Right atrium auricular region (tissue), 2 donors: Measurements from ENCODE around the gene FAM83C. TPM values are rescaled to one million over a fixed set of nuclear protein-coding genes. Genes with fewer than 3 reads are reported as not detected.
"Not testable (repeated sequence)": the region's sequence is repeated elsewhere in the genome, so short reads cannot be mapped to it uniquely, and the experiment has no call there.

Experiments
- DNase-seq: peaks from one replicate; pipeline ENCODE4 v3.0.0-alpha.2; 2019; ENCODE audit warnings: low spot score
- H3K27ac ChIP-seq, 2 donors: fragments of 200-600 bp; sonication (generic); 1 replicate in 1 of 2; 2 replicates in 1 of 2; pipeline ENCODE4 v1.5.1; 2016 to 2019
- H3K27me3 ChIP-seq, 2 donors: fragments of 200-600 bp; sonication (generic); one replicate each; pipeline versions ENCODE4 v1.5.1 to v1.6.0; 2017 to 2019
- H3K36me3 ChIP-seq: fragments of 200-600 bp; sonication (generic); one replicate; pipeline ENCODE4 v1.5.1; 2016
- H3K4me1 ChIP-seq, 2 donors: fragments of 200-600 bp; sonication (generic); one replicate each; pipeline versions ENCODE4 v1.5.1 to v1.6.0; 2017 to 2019
- H3K4me3 ChIP-seq, 2 donors: fragments of 200-600 bp; sonication (generic); 1 replicate in 1 of 2; 2 replicates in 1 of 2; pipeline ENCODE4 v1.5.1; 2017 to 2019; ENCODE audit warnings: mild to moderate bottlenecking in 1 of 2, moderate library complexity in 1 of 2
- H3K9me3 ChIP-seq, 2 donors: fragments of 200-600 bp; sonication (generic); one replicate each; pipeline ENCODE4 v1.5.1; 2019
- CTCF ChIP-seq, 2 donors: fragments of 200-600 bp; sonication (generic); IDR thresholded peaks; one replicate each; pipeline ENCODE4 v1.5.1; 2019; ENCODE audit warnings: antibody characterized with exemption in 2 of 2
- total RNA-seq, 2 donors: library from RNA; depleted of rRNA; stranded (reverse); fragments of >200 nt; gene quantifications; one replicate each; pipeline ENCODE4 v1.1.0, GENCODE V29; 2016

FAM83C gene
- total RNA-seq, 2 donors from 2014 or later, result not detected

GRCh38 chr20:35316086-35316485, 23.9 kb upstream of the FAM83C start:
- no peak for TF ChIP-seq CTCF (IDR thresholded peaks at IDR 0.05)
- Histone ChIP-seq H3K4me1 (peaks cover 0 to 11% of the 10 kb centered on the region in 2 donors), H3K36me3 (no peaks in the 10 kb centered on the region), H3K9me3 (no peaks in the 10 kb centered on the region), H3K27ac (no peak overlapping the region), H3K4me3 (no peak overlapping the region), H3K27me3 (no peaks in the 10 kb centered on the region)
- DNase-seq, result no peak

GRCh38 chr20:35315632-35316020, 23.4 kb upstream of the FAM83C start:
- not testable (repeated sequence) for H3K9me3 ChIP-seq, H3K36me3 ChIP-seq, H3K27ac ChIP-seq, DNase-seq, H3K27me3 ChIP-seq, H3K4me3 ChIP-seq
- H3K4me1 ChIP-seq, result peaks cover 0 to 11% of the 10 kb centered on the region in 2 donors

GRCh38 chr20:35314816-35315631, 22.8 kb upstream of the FAM83C start:
- H3K9me3 ChIP-seq, result no peaks in the 10 kb centered on the region
- no peak overlapping the region for H3K27ac ChIP-seq
- H3K4me1 ChIP-seq, result peaks cover 0 to 11% of the 10 kb centered on the region in 2 donors
- no peaks in the 10 kb centered on the region for H3K27me3 ChIP-seq
- no peak for TF ChIP-seq CTCF (IDR thresholded peaks at IDR 0.05)
- H3K36me3 ChIP-seq, result no peaks in the 10 kb centered on the region
- DNase-seq, result no peak
- no peak overlapping the region for H3K4me3 ChIP-seq

- DNase-seq, result no peak
- Histone ChIP-seq H3K27me3 (no peaks in the 10 kb centered on the region), H3K4me3 (no peak overlapping the region), H3K4me1 (peaks cover 0 to 15% of the 10 kb centered on the region in 2 donors), H3K9me3 (no peaks in the 10 kb centered on the region), H3K27ac (no peak overlapping the region), H3K36me3 (no peaks in the 10 kb centered on the region)
- TF ChIP-seq CTCF (IDR thresholded peaks at IDR 0.05), result no peak
Measured at GRCh38 chr20:35312318-35312717, 20.1 kb upstream of the FAM83C start.

- H3K36me3 ChIP-seq, result no peaks in the 10 kb centered on the region
- no peak overlapping the region for H3K27ac ChIP-seq
- no peaks in the 10 kb centered on the region for H3K27me3 ChIP-seq
- no peak for TF ChIP-seq CTCF (IDR thresholded peaks at IDR 0.05)
- H3K9me3 ChIP-seq, result no peaks in the 10 kb centered on the region
- no peak for DNase-seq
- H3K4me3 ChIP-seq, result no peak overlapping the region
- peaks cover 0 to 20% of the 10 kb centered on the region in 2 donors for H3K4me1 ChIP-seq
Measured at GRCh38 chr20:35311822-35312221, 19.6 kb upstream of the FAM83C start.

GRCh38 chr20:35311409-35311808, 19.2 kb upstream of the FAM83C start:
- H3K4me3 ChIP-seq, result no peak overlapping the region
- no peak for DNase-seq
- no peaks in the 10 kb centered on the region for H3K9me3 ChIP-seq
- H3K27ac ChIP-seq, result no peak overlapping the region
- peaks cover 1% of the 10 kb centered on the region for H3K36me3 ChIP-seq
- TF ChIP-seq CTCF (IDR thresholded peaks at IDR 0.05), result no peak
- no peaks in the 10 kb centered on the region for H3K27me3 ChIP-seq
- H3K4me1 ChIP-seq, result peaks cover 0 to 24% of the 10 kb centered on the region in 2 donors
